KMS-11 (cell line): ENCODE results near the gene PRKCZ.

Source experiments
- H2AFZ ChIP-seq: fragments of 200-600 bp; sonication (generic); 2 replicates; pipeline ENCODE4 v1.6.1; 2016; ENCODE audit warnings: antibody characterized with exemption, mixed run types, low read depth
- H3K27ac ChIP-seq: fragments of 200-600 bp; sonication (generic); 2 replicates; pipeline ENCODE4 v1.6.1; 2016; ENCODE audit warnings: mild to moderate bottlenecking, mixed run types
- H3K27me3 ChIP-seq: fragments of 200-600 bp; sonication (generic); 2 replicates; pipeline ENCODE4 v1.6.1; 2017; ENCODE audit warnings: mild to moderate bottlenecking, low read depth, mixed run types, moderate library complexity; ENCODE audit not compliant: insufficient read depth
- H3K36me3 ChIP-seq: fragments of 200-600 bp; sonication (generic); 2 replicates; pipeline ENCODE4 v1.6.1; 2017; ENCODE audit warnings: mild to moderate bottlenecking, mixed run types; ENCODE audit not compliant: insufficient read depth
- H3K4me1 ChIP-seq: fragments of 200-600 bp; sonication (generic); 2 replicates; pipeline ENCODE4 v1.6.1; 2016; ENCODE audit warnings: mild to moderate bottlenecking, low read depth, mixed run types; ENCODE audit not compliant: poor library complexity, severe bottlenecking
- H3K4me2 ChIP-seq: fragments of 200-600 bp; sonication (generic); 2 replicates; pipeline ENCODE4 v1.7.0; 2016; ENCODE audit warnings: mild to moderate bottlenecking, mixed run types
- H3K4me3 ChIP-seq: fragments of 200-600 bp; sonication (generic); IDR thresholded peaks from 2 replicates; pipeline ENCODE4 v1.6.1; 2017; ENCODE audit warnings: low read depth, low read length, mixed read lengths; ENCODE audit not compliant: insufficient read depth
- H3K79me2 ChIP-seq: fragments of 200-600 bp; sonication (generic); 2 replicates; pipeline ENCODE4 v1.6.1; 2016; ENCODE audit warnings: low read depth, mixed run types; ENCODE audit not compliant: insufficient read depth
- H3K9ac ChIP-seq: fragments of 200-600 bp; sonication (generic); 2 replicates; pipeline ENCODE4 v1.6.1; 2016; ENCODE audit warnings: mild to moderate bottlenecking, mixed run types
- H4K20me1 ChIP-seq: fragments of 200-600 bp; sonication (generic); 2 replicates; pipeline ENCODE4 v1.6.1; 2016; ENCODE audit warnings: mild to moderate bottlenecking, mixed run types; ENCODE audit not compliant: insufficient read depth
- TF ChIP-seq, protein P1 (sequence below): fragments of 200-600 bp; sonication (generic); conservative IDR thresholded peaks from 2 replicates; pipeline ENCODE4 v1.6.1; 2017; ENCODE audit warnings: low read depth, mild to moderate bottlenecking, antibody characterized with exemption, low read length, moderate library complexity, mixed read lengths

Gene PRKCZ

DNA sequence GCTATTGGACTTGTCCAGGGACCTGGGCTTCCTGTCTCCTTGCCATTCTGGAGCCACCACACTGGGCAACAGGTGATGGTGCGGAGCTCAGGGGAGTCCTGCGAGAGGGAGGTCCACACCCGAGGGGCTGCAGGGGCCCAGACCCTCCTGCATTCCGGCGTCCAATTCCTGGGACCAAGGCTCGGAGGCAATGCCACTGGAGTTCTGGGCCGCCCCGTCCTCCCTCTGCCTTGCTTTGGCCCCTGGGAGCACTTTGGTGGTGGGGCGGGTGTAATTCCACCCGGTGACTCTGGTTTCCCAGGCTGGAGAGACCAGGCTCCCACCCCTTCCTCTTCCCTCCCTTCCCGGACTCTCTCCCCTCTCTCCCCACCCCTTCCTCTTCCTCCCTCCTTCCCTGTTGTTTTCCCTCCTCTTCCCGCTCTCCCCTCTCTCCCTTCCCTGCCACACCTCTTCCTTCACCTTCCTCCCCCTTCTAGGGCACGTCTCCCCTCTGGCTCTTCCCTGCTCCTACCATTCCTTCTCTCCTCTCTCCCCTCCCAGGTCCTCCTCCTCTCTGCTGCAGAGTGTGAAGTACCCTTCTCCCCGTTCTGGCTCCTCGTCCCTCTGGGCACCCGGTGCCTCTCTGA, 2.0 kb downstream of the PRKCZ start:
- Histone ChIP-seq H3K4me2 (no peak overlapping the region), H2AFZ (no peak overlapping the region), H3K9ac (no peak overlapping the region), H3K27me3 (peaks cover 43% of the 10 kb centered on the region), H3K36me3 (no peaks in the 10 kb centered on the region), H3K79me2 (no peaks in the 10 kb centered on the region), H3K4me1 (no peaks in the 10 kb centered on the region), H3K27ac (no peak overlapping the region), H3K4me3 (no peak overlapping the region), H4K20me1 (no peaks in the 10 kb centered on the region)
- TF ChIP-seq, protein P1, sequence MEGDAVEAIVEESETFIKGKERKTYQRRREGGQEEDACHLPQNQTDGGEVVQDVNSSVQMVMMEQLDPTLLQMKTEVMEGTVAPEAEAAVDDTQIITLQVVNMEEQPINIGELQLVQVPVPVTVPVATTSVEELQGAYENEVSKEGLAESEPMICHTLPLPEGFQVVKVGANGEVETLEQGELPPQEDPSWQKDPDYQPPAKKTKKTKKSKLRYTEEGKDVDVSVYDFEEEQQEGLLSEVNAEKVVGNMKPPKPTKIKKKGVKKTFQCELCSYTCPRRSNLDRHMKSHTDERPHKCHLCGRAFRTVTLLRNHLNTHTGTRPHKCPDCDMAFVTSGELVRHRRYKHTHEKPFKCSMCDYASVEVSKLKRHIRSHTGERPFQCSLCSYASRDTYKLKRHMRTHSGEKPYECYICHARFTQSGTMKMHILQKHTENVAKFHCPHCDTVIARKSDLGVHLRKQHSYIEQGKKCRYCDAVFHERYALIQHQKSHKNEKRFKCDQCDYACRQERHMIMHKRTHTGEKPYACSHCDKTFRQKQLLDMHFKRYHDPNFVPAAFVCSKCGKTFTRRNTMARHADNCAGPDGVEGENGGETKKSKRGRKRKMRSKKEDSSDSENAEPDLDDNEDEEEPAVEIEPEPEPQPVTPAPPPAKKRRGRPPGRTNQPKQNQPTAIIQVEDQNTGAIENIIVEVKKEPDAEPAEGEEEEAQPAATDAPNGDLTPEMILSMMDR, result no peak

DNA sequence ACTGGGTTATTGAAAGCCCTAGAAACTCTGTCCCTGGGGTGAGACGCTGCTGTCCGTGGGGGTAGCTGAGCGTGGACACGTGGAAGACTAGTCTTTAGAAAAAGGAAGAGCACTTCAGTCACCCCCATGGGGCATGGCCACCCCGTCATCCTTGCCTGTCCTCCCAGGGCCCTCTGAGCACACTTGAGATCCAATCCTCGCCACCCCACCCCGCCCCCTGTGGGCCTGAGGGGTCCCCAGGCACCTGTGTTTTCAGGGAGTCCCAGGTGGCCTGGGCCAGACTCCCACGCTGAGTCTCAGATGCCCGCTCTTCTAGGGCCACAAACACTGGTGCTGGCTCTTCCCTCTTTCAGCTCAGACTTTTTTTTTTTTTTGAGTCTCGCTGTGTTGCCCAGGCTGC, 2.5 kb downstream of the PRKCZ start:
- no peak overlapping the region for H3K27ac ChIP-seq
- peaks cover 41% of the 10 kb centered on the region for H3K27me3 ChIP-seq
- TF ChIP-seq, protein P1, result no peak
- H3K4me2 ChIP-seq, result no peak overlapping the region
- no peaks in the 10 kb centered on the region for H3K4me1 ChIP-seq
- H4K20me1 ChIP-seq, result no peaks in the 10 kb centered on the region
- H2AFZ ChIP-seq, result no peak overlapping the region
- no peak overlapping the region for H3K9ac ChIP-seq
- H3K79me2 ChIP-seq, result no peaks in the 10 kb centered on the region
- no peaks in the 10 kb centered on the region for H3K36me3 ChIP-seq
- no peak overlapping the region for H3K4me3 ChIP-seq

DNA sequence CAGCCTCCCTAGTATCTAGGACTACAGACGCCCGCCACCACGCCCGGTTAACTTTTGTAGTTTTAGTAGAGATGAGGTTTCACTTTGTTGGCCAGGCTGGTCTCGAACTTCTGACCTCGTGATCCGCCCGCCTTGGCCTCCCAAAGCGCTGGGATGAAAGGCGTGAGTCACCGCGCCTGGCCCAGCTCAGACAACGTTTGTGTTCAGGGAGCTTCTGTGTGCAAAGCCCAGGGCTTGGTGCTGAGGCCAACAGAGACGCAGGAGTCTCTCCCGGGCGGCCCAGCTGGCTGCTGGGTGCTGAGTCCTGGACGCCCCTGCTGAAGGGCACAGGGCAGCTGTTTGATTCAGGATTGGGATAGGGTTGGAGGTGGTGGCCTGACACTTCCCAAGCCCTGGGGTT, 3.0 kb downstream of the PRKCZ start:
- Histone ChIP-seq H3K27me3 (peaks cover 40% of the 10 kb centered on the region), H3K4me2 (no peak overlapping the region), H4K20me1 (no peaks in the 10 kb centered on the region), H3K36me3 (no peaks in the 10 kb centered on the region), H3K9ac (no peak overlapping the region), H3K4me1 (no peaks in the 10 kb centered on the region), H3K79me2 (no peaks in the 10 kb centered on the region), H3K4me3 (no peak overlapping the region), H2AFZ (no peak overlapping the region), H3K27ac (no peak overlapping the region)
- TF ChIP-seq, protein P1, result no peak

DNA sequence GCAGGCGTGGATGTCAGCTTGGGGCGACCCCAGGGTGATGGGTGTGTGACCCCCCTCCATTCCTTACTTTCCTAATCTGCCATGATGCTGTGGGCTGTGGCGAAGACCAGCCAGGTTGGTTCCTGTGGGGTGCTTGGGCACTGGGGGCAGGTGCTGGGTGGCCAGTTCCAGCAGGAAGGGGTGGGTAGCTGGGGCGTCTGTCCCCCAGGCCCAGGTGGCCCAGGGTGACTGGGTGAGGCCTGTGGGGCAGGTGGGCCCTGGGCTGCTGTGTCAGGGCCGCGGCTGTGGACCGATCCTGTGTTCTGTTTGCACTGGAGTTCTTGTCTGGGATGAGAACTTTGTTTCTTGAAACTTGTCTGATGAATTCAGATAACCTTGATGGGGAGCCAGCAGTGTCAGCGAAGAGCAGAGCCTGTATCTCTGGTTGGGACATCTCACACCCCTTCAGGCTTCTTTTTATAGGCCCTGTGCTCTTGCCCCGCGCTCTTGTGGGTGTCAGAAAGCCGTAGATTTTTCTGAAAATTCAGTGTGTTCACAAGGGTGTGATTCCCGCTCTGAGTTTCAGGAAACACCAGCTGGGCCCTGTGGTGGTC, 3.7 kb downstream of the PRKCZ start:
- Histone ChIP-seq H3K36me3 (no peaks in the 10 kb centered on the region), H4K20me1 (no peaks in the 10 kb centered on the region), H3K79me2 (no peaks in the 10 kb centered on the region), H3K4me1 (no peaks in the 10 kb centered on the region), H3K4me3 (no peak overlapping the region), H3K27me3 (peaks cover 41% of the 10 kb centered on the region), H3K9ac (no peak overlapping the region), H3K4me2 (no peak overlapping the region), H2AFZ (no peak overlapping the region), H3K27ac (no peak overlapping the region)
- TF ChIP-seq, protein P1, result no peak
